Activated naive CD4-positive, alpha-beta T cell treated with Interleukin-2 at 50 U/mL for 16 hours (primary cell): ENCODE results near the gene LMTK2.

ENCODE experiments used
- DNase-seq: peaks from one replicate; pipeline ENCODE4 v3.0.0-alpha.2; 2020

The LMTK2 gene

DNA sequence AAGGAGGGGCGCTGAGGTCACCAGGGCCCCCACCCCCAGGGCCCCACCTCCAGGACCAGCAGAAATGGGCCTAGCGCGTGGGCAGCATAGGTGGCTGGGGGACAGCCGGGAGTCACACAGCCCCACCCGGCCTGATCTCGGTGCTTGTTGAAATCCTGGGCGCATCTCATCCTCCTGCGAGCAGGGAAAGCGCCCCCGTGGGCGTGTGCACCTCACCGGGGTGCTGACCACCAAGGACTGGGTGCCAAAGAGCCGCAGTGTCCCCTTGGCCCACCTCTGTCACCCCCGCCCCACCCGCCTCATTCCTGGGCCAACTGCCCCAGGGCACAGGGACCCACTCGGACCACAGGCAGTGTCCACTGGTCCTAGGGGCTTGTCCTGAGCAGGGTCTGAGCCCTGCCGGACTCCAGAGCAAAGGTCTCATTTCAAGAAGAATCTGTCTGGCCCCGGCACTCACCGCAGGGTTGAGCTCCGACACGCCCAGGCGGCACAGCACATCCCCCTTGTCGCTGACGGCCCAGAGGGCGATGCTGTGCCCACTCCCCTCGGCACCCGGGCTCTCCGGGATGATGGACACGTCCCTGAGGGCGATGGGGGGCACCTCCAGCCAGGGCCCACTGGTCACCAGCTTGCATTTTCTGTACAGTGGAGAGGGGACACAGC is 116.0 kb downstream of the LMTK2 start:
- DNase-seq: no peak

GRCh38 chr7:98223351-98223897 is 116.8 kb downstream of the LMTK2 start:
- DNase-seq: no peak

GRCh38 chr7:98223898-98224700 is 117.4 kb downstream of the LMTK2 start:
- no peak for DNase-seq

DNA sequence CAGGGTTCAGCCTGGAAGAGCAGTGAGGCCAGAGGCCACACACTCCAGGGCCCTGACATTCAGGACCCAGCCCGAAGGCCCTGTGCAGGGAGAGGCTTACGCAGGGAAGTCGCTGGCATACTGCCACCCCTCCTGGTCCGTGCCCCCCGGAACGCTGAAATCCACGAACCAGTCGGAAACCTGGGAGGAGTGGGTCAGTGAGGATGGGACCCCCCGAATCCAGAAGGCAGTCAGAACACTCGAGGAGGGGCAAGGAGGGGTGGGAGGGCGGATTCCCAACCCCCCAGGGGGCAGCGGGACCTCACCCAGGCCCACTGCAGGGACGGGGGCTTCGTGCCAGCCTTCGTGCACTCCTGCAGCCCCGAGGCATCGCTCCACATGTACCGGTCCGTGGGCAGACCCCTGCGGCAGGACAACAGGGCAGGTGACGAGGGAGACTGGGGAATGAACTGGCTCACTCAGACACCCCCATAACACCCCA is 118.1 kb downstream of the LMTK2 start:
- no peak for DNase-seq

DNA sequence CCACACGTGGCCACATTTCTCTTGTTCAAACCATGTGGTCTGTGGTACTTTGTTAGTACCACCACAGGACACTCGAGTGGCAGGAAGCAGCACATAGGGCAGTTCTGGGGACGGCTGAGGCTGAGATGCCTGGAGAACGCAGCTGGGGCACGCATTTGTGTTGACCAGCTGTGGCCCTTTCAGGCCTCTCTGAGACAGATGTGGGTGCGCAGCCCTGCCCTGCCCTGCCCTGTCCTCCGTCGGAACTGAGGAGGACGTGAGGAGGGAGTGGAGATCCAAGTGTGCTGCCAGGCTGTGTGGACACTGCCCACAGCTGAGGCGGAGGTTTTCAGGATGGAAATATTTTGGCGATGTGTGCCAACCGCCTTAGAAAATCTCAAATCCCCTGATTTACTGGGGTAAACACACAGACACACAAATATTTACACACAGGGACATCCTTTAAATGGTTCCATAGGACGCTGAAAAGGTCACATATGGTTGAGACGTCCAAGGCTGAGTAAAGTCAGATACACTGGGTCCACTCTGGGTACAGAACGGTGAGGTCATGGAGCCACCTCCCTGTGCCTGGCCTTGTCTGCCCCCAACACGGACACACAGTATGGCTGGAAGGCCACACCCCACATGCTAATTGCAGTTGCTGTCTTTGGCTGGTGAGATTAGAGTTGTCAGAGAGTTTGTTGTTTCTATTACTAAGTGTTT is 119.4 kb downstream of the LMTK2 start:
- DNase-seq: no peak

GRCh38 chr7:98227939-98228338 is 121.3 kb downstream of the LMTK2 start:
- no peak for DNase-seq

DNA sequence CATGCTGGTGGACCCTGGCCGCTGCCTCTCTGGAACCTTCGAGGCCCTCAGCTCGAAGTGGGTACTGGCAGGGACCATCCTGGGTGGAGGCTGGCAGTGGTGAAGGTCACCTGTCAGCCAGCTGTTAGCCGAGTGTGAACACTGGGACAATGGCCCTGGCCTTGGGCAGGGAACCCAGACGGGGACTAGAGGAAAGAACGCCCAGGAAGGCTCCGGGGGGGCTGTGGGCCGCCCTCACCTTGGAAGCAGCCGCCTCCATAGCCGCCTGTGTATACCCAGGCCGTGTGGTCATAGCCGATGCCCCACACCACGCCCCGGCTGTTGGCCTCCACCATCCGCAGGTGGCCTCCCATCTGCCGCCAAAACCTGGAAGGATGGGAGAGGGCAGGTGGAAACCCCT is 122.1 kb downstream of the LMTK2 start:
- no peak for DNase-seq

GRCh38 chr7:98229441-98229840 is 122.8 kb downstream of the LMTK2 start:
- DNase-seq: no peak

GRCh38 chr7:98229991-98230745 is 123.5 kb downstream of the LMTK2 start:
- DNase-seq: no peak

GRCh38 chr7:98230746-98231471 is 124.2 kb downstream of the LMTK2 start:
- DNase-seq: no peak

DNA sequence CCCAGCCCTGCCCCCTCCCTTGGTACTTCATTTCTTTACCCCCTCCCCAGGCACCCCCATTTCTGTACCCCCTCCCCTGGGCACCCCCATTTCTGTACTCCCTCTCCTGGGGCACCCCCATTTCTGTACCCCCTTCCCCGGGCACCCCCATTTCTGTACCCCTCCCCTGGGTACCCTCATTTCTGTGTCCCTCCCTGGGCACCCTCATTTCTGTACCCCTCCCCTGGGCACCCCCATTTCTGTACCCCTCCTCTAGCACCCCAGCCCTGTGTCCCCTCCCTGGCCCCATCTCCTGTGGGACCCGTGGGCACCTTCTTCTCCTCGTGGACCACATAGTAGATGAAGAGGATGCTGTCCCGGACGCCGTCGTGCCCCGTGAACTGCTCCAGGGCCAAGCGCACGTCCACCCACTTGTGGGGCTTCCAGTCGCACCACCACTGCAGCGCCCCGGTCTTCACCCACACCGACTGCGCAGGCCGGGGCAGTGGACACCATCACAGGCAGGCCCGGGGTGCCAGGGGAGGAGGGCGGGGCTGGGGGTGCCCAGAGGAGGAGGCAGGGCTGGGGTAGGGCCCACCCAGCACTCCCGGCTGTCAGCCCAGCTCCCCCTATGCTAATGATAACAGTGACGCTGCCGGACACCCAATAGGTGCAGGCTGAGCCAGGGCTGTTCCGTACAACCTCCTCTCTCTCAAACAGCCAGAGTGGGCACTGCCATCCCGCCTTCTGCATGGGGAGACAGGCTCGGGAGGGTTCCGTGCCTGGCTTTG is 125.0 kb downstream of the LMTK2 start:
- no peak for DNase-seq

GRCh38 chr7:98232263-98232585 is 125.6 kb downstream of the LMTK2 start:
- no peak for DNase-seq

DNA sequence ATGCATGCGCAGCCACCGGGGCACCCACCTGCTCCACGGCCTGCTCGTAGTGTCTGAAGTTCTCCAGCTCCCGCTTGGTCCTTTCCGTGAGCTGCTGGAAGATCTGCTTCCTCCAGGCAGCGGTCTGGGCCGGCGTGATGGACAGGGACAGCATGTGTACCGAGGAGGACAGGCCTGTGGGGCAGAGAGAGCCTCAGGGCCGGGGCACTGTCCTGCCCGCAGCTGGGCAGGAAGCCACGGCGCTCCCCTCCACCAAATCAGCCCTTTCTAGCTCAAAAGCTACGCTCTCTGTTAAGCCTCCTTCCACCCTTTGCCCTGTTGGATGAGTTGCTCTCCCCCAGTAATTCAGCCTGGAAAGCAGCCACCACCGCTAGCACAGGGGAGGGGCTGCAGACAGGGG is 126.1 kb downstream of the LMTK2 start:
- no peak for DNase-seq

DNA sequence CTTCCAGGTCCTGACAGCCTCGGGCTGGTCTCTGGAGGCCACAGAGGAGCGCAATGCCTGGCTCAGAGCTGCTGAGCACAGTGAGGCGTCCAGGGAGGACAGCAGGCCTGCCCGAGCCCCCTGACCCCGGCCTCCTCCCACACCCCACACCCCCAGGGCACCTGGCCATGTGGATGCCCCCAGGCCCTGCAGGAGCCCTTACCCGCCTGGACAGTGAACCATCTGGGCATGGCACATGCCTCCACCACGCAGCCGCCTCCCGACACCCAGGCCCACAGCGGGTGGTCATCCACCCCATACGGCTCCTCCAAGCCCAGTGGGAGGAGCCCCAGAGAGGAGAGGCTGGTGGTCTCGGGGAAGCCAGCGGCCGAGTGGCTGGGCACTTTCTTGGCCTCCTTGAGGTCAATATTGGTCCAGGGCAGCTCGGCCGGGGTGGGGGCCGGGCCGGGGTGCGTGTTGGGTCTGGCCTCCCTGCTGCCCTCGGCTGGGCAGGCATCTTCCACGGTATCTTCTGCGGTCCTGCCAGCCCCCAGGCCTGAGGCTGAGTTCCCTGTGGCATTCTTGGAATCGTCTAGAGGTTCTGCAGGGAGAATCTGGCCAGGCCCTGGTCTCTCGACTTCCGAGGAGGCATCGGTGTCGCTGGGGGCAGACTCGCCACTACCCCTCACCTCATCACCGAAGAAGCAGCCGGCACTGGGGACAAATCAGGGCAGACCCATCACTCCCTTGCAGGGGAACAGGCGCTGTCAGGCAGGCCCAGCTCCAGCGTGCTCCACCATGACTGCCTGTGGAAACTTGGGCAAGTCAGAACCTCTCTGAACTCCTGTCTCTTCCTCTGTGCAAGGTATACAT is 126.8 kb downstream of the LMTK2 start:
- no peak for DNase-seq

GRCh38 chr7:98234429-98235147 is 127.9 kb downstream of the LMTK2 start:
- no peak for DNase-seq

DNA sequence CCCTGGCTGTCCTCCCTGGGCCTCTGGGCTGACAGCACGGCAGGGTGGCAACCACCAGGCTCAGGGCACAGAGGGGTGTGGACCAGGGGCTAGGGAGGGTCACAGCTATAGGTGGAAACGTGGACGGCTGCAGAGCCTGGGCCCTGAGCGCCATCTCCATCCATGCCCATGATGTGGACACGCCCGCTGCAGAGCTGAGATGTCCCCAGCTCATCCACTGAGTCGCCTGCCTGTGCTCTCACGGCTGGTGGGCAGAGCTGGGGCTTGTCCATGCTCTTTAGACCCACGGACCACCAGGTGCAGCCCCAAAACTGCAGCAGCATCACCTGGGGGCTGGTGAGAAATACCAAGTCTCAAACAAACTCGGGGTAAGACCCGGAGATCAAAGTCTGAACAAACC is 129.2 kb downstream of the LMTK2 start:
- DNase-seq: no peak

DNA sequence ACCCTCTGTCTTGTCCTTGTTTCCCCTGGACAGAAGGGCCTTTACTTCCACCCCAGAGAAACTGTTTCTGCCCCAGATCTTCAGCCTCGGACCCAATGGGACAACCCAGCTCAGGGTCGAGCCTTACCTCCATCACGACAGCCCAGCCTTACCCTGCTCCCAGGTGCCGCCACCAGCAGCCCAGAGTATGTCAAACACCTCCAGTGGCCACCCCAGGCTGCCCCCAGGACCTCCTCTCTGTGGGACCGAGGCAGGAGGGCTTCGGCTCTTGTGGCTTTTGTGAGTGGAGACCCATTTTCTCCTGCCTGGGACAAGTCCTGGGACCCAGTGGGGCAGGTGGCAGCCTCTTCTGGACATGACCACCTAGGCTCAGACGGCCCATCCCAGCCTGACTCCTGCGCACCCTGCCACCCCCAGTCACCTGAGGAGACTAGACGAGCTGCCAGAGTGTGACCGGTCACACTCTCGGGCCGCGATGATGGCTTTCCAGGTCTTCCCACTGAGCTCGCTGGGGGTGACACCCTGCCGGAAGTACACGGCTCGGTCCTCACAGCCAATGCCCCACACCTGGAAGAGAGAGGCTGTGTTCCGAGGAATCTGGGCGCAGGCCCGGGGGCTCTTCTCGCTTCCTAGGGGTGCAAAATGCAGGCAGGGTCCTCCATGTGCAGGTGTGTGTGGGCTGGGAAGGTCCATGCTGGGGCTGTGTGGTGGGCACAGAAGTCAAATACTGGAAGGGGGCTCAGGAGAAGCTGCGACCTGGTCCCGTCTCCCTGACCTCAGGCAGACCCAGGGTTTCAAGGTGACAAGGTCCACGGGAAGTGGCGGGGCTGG is 129.9 kb downstream of the LMTK2 start:
- DNase-seq: no peak

DNA sequence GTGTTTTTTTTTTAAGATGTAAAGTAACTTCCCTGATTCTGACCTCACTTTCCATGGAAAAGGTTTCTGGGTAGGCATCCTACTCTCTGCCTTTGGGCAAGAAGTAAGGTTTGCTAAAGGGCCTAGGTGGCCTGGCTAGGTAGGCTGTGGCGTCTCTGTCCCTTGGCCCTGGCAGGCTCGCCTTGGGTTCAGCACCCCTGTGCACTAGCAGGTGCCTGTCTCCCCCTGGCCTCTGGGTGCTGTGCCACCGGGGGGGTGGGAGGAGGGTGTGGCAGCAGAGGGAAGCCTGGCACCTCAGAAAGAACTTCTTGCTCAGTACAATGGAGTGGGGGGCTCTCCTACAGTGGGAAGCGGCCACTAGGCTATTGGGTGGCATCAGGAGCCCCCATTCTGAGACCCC is 131.4 kb downstream of the LMTK2 start:
- no peak for DNase-seq

- DNase-seq: no peak
Measured at GRCh38 chr7:98238976-98239375, 132.3 kb downstream of the LMTK2 start.
